Measurements from ENCODE around the gene CDRT4.

- no peak for TF ChIP-seq POLR2A (IDR thresholded peaks at IDR 0.05)
- TF ChIP-seq CTCF (IDR thresholded peaks at IDR 0.05) = no peak
Measured at GRCh38 chr17:15498107-15498506, 30.7 kb upstream of the CDRT4 start.
